CD1c-positive myeloid dendritic cell (primary cell): Measurements from ENCODE around the gene ATP6V0E2.

ENCODE experiments used
- DNase-seq: peaks from one replicate; pipeline ENCODE4 v3.0.0-alpha.2; 2016; ENCODE audit errors: extremely low spot score

ATP6V0E2 gene

GRCh38 chr7:149861728-149862045 lies 12.1 kb upstream of the ATP6V0E2 start:
- DNase-seq, result no peak

DNA sequence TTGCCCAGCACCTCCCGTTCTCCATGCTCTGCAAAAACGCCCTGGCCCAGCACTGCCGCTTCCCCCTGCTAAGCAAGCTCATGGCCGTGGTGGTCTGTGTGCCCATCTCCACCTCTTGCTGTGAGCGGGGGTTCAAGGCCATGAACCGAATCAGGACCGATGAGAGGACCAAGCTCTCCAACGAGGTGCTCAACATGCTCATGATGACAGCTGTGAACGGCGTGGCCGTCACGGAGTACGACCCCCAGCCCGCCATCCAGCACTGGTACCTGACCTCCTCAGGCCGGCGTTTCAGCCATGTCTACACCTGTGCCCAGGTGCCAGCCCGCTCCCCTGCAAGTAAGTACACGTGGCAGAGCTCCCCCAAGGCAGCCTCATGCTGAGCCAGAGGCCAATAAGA lies 11.6 kb upstream of the ATP6V0E2 start:
- DNase-seq, result no peak

- DNase-seq, result no peak
These were observed 10.3 kb upstream of the ATP6V0E2 start for GRCh38 chr7:149863500-149863899.

GRCh38 chr7:149864023-149864422 lies 9.7 kb upstream of the ATP6V0E2 start:
- DNase-seq, result no peak

DNA sequence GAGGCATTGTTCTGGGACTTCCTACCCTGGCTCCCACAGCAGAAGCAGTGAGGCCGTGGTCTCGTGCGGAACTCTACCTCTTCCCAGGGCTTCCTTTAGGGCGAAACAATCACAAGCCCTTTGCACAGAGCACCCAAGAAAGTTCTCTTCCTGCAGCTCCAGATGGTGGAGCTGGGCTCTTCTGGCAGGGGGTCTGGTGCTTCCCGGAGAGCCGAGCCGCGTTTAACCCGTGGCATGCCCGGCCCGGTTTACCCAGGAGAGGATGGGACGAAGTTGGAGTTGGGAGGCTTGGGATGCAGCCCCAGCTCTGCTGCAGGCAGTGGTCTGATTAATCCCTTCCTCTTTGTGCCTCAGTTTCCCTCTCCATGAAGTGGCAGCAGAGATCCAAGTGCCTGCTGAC lies 9.0 kb upstream of the ATP6V0E2 start:
- DNase-seq, result no peak

DNA sequence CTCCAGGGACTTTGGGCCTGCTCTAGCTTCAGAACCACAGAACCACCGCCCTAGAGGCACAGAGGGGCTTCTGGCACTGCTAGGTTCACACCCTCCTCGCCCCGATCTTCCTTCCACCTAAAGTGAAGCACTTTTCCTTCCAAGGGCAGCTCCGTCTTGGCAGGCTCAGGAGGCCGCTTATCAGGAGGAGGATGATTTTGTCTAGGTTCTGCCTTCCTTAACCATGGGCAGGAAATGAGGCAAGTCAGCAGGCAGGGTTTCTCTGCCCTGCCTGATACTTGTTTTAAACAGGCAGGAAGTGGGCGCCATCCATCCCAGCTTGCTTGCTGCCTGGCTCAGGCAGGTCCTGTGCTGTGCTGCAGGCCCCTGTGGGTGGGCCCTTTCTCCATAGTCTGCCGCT lies 8.3 kb upstream of the ATP6V0E2 start:
- DNase-seq, result no peak

DNA sequence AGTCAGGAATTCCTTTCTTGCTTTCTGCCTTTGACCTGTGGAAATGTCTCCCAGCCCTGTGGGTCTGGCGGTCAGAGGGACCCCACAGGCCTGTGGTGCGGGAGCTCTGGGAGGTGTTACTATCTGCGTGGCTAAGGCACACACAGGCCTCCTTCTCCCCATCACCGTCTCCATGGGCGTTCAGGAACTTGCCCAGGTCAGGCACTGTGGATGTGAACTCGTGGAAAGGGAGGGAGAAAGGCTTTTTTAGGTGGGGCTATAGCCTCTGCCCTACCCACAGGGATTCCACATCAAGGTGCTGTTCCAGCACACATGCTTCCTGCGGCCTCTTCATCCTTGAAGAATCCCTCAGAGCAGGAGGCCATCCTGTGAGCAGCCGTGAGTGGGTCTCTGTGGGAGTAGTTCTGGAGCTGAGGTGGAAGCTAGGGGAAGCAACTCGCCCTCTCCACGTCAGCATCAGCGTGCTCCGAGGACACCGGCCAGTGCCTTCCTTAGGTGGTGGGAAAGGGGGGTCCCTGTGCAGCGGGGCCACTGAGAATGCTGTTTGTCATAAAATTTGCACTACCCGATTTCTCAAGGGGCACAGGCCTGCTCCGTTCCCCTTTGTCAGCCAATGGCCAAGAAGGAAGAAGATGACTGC lies 7.5 kb upstream of the ATP6V0E2 start:
- DNase-seq, result no peak

DNA sequence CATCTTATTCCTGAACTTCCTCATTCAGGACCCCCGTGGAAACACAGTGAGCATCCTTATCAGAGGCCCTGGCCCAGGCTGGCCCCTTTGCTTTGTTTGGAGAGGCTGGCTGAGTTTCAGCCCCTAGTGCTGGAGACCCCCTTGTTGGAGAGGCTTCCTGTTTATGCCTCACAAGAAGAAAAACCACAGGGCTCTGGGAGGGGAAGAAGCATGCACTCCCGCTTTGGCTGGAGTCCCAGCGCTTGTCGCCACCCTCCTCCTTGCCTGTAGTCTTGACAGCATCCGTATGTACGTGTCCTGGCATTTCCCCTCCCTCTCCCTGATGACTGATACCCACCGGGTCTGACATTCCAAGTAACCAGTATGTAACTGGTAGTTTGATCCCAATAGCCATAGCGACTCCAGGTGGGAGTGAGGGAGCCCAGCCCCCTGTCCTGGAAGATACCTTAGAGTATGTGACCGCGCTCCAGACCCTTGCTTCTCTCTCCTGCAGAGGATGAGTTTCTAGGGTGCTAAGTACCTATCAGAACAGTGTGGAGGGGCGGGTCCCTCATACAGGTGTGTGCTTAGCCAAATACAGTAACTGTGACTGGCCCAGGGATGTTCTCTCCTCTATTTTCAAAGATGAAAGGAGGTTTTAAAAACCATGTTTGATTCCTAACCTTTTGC lies 6.9 kb upstream of the ATP6V0E2 start:
- peak; percentile 17 for DNase-seq

GRCh38 chr7:149867762-149868622 lies 5.8 kb upstream of the ATP6V0E2 start:
- DNase-seq, result no peak

DNA sequence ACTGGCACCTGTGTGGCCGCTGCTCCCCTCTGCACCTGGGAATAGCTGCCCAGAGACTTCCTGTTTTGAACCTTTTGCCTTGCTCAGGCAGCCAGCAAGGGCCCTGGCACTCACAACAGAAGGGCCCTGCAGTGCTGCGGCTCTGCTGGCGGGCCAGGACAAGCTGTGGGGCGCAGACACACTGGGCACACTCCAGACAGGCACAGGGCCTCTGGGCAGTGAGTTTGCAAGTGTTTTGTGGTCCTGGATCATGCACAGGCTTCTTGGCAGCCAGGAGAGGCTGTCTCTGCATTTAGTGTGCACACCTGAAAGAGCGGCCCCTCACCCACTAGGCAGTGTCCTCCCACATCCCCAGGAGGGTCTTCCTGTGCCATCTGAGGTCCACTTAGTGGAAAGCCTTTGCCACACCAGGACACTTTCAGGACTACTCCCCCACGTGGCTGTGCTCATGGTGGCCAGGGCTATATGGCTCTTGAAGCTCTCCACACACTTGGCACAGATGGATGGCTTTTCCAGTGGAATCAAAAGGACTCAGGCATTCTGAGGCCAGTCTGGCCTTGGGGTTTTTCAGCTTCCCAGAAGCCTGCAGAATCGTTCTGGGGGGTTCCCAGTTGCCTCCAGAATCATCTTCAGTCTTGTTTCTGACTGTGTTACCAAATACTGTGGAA lies 5.0 kb upstream of the ATP6V0E2 start:
- no peak for DNase-seq

DNA sequence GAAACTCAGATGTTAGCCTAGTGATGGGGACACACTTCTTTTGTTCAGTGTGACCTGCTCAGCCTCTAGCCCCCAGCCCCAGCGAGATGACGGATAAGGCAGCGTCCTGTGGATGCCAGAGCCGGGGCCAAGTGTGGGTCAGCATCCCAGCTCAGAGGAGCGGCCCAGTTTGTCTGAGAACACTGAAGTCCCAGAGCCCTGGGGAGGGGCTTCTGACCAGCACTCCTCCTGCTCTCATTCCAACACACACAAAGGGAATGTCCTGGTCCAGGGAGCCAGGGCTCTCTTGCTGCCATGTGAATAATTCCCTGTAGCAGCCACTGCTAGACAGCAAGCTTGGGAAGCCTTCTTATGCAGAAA lies 4.5 kb upstream of the ATP6V0E2 start:
- DNase-seq, result no peak

DNA sequence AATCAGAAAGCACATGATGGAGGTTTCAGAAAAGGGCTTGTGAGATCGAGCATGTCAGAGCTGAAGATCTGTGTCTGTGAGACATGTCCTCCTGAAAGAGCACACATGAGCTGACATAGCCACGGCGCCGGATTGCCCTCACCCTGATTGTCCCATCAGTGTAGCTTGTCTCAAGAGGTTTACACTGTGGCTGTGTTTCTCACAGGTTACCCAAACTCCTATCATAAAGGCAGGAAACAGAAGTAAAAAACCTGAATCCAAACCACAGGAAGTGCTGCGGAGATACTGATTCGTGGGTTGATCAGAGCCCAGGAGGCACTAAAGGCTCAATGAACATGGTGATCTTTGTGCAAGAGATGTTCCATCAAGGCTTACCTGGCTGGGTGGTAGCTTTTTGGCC lies 3.9 kb upstream of the ATP6V0E2 start:
- DNase-seq, result peak; percentile 17

DNA sequence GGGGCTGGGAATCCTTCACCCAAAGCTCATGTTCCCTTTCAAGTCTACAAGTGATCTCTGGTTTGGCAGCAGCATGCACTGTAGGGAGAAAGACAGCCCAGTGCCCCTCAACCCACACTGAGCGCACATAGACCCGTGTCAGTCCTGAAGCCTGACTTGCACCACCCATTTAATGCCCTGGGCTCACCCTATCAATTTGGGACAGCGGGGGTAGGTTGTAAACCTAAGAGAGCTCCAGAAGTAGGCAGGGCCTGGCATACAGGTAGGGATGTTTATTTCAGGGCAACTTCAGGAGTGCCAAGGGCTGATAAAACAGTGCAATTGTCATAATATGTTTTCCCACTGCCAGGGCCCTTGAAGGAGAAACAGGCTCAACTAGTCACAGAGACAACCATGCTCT lies 3.5 kb upstream of the ATP6V0E2 start:
- DNase-seq, result no peak

DNA sequence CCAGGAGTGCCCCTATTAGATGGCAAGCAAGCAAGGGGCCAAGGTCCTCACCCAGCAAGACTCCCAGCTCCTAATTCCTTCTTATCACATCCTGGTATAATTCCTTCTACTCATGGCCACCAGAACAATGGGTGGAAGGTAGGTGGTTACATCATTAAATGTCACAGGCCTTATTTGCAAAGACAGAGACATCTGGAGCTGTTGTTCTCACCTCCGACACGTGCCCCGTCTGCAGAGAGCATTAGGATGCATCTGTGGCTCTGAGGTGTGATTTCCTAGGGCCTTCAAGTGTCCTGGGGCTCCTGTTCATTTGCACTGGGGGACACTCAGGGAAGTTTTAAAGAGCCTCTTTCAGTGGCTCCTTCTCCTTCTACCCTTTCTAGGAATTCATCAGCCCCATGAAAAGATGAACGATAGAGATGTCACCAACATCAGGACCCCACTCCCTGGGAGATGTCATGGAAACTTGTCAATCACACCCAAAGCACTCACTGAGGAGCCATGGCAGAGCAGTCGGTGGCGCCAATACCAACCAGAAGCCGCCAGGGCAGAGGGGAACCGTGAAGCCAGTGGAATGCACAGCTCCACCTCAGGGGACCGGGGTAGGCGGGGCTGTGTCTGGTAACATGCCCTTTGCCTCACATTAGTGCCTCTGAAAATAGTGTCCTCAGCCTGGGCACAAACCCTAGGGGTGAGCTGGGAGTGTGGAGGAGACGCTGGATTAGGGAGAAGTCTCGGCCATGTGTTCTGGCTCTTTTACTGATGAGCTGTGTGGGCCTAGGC lies 2.9 kb upstream of the ATP6V0E2 start:
- DNase-seq, result no peak

DNA sequence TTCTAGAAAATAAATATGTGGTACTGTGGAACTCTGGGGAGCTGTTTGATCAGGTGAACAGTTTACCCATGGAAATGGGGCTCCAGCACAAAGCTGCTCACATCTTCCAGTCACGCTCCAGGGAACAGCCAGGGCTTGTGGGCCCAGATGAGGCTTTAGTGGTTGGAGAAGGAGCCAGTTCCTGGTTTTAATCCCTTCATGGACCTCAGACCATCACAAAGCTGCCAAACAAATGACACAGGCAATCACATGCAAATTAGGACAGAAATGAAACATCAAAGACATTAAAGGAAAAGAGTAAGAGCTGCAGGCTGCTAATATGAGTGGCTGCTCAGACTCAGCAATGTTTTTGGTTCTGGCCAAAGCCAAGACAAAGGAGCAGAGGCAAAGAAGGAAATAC lies 2.2 kb upstream of the ATP6V0E2 start:
- no peak for DNase-seq

- peak; percentile 80 for DNase-seq
These were observed 1.2 kb upstream of the ATP6V0E2 start for GRCh38 chr7:149872419-149873073.

GRCh38 chr7:149873970-149874643 lies 338 bp downstream of the ATP6V0E2 start:
- DNase-seq, result no peak

DNA sequence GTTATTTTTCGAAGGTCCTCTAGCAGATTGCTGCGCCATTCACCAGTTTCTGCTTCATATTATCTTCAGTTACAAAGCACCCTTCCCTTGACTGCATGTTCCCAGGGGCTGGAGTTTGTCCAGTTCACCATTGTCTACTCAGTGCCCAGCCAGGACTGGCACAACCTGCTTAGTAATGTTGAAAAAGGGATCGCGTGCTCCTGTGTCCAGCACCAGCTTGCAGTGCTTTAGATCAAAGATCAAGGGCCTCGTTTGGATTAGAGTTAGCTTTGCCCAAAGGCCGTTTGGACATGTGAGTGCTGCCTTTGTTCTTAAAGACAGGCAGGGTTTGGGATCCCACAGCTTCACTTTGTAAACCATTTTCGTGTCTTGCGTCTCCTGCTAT lies 867 bp downstream of the ATP6V0E2 start:
- DNase-seq, result no peak

GRCh38 chr7:149875396-149875795 lies 1.6 kb downstream of the ATP6V0E2 start:
- DNase-seq, result no peak

DNA sequence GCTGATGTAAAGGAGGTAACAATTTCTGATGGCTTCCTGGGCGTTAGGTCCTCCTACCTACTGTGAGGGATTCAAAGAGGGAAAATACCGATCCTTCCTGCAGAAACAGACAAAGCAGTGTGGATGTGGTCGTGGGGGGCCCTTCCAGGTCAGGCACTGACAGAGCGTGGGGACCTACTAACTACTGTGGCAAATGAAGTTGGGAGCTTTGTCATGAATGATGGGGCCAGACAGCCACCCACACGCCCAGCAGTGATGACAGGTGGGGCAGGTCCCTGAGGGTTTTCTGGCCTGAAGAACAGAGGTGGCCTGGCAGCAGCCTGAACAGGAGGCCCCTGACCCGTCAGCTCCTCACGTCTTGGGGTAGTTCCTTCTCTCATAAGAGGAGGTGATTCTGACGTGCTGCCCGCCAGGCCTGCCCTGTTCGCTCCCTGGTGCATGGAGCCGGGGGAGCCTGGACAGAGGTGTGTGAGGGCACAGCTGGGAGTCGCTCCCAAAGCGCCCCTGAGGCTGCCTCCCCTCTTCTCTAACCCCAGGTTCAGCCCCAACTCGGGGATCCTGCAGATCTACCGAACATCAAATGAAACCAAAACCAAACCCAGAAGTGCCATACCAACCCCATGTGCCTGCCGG lies 4.2 kb downstream of the ATP6V0E2 start:
- DNase-seq, result no peak
